HG02870 (cell line): ENCODE measurements around the gene CAMTA1.
"Not testable (repeated sequence)": the region's sequence is repeated elsewhere in the genome, so short reads cannot be mapped to it uniquely, and the experiment has no call there.

ENCODE experiments used
- ATAC-seq: cut with Tn5 transposase; IDR thresholded peaks from one replicate; pipeline ENCODE4 v1.9.1; 2021; ENCODE audit warnings: mild to moderate bottlenecking, moderate library complexity; ENCODE audit not compliant: unreplicated experiment

CAMTA1 gene

DNA sequence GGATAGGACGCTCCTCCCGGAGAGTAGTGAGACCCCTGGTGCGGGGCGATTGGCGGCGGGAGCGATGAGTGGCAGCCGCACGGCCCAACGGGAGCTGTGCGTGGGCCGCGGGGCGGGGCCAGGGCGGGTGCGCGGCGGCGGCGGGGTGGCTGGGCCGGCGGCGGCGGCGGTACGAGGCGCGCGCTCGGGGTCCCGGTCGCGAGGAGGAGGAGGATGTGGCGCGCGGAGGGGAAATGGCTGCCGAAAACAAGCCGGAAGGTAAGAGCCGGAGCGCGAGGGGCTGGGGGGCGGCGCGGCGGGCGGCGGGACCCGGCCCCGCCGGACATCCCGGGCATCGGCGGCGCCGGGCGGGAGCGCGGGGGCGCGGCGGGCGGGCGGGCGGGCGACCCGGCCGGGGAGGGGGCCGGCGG lies at the start of gene CAMTA1:
CAMTA1 (plus strand) TSS at position 137 of the 410 bp plus-strand sequence; CDS start at position 214, 77 bp downstream.
- ATAC-seq, result peak; percentile 67

DNA sequence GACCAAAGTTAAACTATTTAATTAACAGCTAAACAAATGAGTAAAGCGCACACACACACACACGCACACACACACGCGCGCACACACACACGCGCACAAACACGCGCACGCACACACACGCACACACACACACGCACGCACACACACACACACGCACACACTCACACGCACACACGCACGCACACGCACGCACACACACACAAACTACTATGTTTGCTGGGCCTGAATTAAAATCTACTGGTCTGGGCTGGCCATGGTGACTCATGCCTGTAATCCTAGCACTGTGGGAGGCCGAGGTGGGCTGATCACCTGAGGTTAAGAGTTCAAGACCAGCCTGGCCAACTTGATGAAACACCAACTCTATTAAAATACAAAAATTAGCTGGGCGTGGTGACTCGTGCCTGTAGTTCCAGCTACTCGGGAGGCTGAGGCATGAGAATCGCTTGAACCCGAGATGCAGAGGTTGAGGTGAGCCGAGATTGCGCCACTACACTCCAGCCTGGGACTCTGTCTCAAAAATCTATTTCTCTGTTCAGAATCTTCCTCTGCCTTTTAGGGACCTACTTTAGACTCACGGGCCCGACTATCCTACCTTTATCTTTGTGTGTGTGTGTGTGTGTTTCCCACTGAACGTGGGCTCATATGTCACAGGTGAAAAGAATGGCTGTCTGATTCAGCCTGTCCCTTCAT lies 46.1 kb upstream of the CAMTA1 start:
- ATAC-seq, result no peak

GRCh38 chr1:6742676-6743188 lies 42.5 kb upstream of the CAMTA1 start:
- not testable (repeated sequence) for ATAC-seq

GRCh38 chr1:6743189-6744101 lies 41.8 kb upstream of the CAMTA1 start:
- no peak for ATAC-seq

DNA sequence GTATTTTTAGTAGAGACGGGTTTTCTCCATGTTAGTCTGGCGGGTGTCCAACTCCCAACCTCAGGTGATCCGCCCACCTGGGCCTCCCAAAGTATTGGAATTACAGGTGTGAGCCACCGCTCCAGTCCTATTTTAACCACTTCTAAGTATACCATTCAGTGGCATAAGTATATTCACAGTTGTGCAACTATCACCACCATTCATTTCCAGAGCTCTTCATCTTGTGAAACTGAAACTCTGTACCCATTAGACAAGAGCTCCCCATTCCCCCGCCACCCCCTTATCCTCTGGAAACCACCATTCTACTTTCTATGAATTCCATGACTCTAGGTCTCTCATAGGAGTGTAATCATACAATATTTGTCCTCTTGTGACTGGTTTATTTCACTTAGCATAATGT lies 40.2 kb upstream of the CAMTA1 start:
- ATAC-seq, result no peak

DNA sequence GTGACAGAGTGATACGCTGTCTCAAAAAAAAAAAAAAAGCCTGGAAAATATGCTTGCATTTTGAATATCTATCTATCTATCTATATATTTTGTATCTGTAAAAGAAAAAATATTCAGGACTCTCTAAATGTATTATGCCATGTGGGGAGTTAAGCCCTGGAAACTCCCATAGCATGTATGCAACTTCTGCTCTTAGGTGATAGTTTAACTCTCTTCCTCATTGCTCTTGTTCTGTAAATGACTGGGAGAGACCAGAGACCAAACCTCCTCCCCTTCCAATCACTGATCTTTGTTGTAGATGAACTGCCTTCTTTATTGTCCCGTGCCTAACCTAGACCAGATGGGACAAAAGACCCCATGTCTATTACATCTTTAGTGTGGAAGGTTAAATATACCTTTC lies 37.6 kb upstream of the CAMTA1 start:
- ATAC-seq, result no peak

DNA sequence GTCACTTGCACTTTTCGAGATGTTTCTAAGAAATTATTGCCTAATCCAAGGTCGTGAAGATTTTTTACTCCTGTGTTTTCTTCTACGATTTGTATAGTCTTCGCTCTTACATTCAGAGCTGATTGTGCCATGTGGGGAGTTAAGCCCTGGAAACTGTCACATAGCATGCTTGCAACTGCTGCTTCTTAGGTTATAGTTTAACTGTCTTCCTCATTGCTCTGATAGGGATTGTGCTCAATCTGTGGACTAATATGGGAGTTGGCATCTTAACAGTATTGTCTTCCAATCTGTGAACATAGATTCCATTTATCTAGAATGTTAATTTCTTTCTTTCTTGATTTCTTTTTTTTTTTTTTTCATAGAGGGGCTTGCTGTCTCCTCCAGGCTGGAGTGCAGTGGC lies 34.8 kb upstream of the CAMTA1 start:
- ATAC-seq, result no peak

GRCh38 chr1:6753320-6754140 lies 31.7 kb upstream of the CAMTA1 start:
- ATAC-seq, result no peak

GRCh38 chr1:6756457-6756856 lies 28.8 kb upstream of the CAMTA1 start:
- ATAC-seq, result no peak

GRCh38 chr1:6757719-6758435 lies 27.4 kb upstream of the CAMTA1 start:
- ATAC-seq, result no peak

GRCh38 chr1:6761196-6761737 lies 24.0 kb upstream of the CAMTA1 start:
- ATAC-seq, result no peak

DNA sequence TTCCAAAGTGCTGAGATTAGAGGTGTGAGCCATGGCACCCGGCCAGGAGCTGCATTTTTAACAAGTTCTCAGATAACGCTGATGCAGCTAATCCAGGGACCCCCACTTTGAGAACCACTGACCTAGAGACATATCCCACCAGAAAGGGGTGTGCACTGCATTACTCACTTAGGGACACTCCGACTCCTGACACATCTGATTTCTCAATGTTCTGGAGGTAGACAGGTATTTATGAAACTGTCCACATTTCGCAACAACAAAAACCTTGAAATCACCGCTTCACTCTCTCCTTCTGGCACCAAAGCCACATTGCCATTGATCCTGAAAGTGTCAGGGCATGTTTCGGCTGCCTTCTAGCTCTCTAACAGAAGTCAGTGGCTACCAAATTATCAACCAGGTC lies 23.2 kb upstream of the CAMTA1 start:
- no peak for ATAC-seq

- no peak for ATAC-seq
Observed at GRCh38 chr1:6770751-6771440, 14.4 kb upstream of the CAMTA1 start.

- no peak for ATAC-seq
Observed at GRCh38 chr1:6771441-6771769, 13.8 kb upstream of the CAMTA1 start.

GRCh38 chr1:6774381-6774780 lies 10.9 kb upstream of the CAMTA1 start:
- no peak for ATAC-seq

GRCh38 chr1:6775261-6776043 lies 9.8 kb upstream of the CAMTA1 start:
- no peak for ATAC-seq

DNA sequence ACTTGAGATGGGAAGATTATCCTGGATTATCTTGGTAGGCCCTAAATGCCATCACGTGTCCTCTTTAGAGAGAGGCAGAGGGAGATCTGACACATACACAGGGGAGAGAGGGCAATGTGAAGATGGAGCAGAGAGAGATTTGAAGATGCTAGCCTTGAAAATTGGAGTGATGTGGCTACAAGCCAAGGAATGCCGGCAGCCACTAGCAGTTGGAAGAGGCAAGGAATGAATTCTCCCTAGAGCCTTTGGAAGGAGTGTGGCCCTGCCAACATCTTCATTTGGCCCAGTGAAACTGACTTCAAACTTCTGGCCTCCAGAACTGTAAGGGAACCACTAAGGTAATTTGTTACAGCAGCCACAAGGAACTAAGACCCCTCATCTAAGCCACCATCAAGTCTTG lies 8.9 kb upstream of the CAMTA1 start:
- ATAC-seq, result no peak

GRCh38 chr1:6776895-6777294 lies 8.4 kb upstream of the CAMTA1 start:
- ATAC-seq, result no peak

DNA sequence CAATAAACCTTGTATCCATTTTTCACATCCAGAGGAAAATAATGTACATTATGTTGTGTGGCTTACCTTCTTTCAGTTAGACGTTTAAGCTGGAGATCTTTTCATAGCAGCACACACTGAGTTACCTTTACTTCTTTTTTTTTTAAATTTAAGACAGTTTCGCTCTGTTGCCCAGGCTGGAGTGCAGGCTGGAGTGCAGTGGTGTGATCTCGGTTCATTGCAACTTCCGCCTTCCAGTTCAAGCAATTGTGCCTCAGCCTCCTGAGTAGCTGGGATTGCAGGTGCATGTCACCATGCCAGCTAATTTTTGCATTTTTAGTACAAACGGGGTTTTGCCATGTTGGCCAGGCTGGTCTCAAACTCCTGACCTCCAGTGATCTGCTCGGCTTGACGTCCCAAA lies 7.4 kb upstream of the CAMTA1 start:
- ATAC-seq, result no peak
